Renal pelvis (tissue), 4 donors: ENCODE data around the gene EHD1. TPM values are rescaled to one million over a fixed set of nuclear protein-coding genes. Genes with fewer than 3 reads are reported as not detected.

Experiments used
- DNase-seq: peaks from one replicate; pipeline ENCODE4 v3.0.0-alpha.2; 2013
- polyA plus RNA-seq, 3 donors: library from polyadenylated mRNA; unstranded; fragments of 120-200 nt; gene quantifications; one replicate each; pipeline ENCODE4 v1.2.1, GENCODE V29; 2013; ENCODE audit not compliant: insufficient read length in 3 of 3

EHD1 gene
- polyA plus RNA-seq, 3 donors = 61.6 to 73.4 (median 68.3) TPM

GRCh38 chr11:64913171-64913727, 34.8 kb upstream of the EHD1 start:
- DNase-seq = no peak

DNA sequence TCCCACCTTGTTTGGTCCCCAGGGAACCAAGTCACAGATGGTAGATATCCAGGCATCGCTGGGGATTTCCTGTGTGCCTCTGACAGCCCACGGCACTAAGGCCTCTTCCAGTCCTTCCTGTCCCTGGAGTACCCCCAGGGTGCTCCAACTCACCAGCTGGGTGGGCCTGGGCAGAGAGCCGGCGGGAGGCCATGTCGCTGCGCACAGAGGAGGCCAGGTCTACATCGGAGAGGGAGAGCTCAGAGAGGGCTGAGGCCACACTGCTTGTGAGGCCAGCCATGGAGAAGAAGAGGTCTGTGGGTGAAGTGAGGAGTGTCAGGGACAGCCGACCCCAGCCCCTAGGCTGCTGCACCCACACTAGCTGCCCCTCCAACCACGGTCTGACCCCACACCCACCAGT, 33.3 kb upstream of the EHD1 start:
- no peak for DNase-seq

DNA sequence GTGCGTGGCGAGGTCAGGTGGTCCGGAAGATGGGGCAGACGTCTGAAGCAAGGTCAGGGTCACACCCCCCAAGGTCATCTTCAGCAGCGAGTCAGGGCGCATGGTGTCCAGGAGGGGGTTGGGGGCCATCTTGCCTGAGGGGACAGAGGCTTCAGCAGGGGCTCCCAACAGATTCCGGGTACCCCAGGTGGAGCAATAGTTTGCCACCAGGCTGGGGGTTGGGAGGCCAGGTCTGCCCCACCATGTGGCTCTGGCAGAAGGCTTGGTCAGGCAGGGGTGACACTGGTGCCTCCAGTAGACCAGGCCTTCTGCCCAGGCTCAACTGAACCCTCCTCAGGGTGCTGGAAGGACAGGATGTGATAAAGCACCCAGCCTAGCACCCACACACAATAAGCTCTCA, 32.7 kb upstream of the EHD1 start:
- no peak for DNase-seq

- no peak for DNase-seq
Measured at GRCh38 chr11:64910451-64911093, 32.2 kb upstream of the EHD1 start.

DNA sequence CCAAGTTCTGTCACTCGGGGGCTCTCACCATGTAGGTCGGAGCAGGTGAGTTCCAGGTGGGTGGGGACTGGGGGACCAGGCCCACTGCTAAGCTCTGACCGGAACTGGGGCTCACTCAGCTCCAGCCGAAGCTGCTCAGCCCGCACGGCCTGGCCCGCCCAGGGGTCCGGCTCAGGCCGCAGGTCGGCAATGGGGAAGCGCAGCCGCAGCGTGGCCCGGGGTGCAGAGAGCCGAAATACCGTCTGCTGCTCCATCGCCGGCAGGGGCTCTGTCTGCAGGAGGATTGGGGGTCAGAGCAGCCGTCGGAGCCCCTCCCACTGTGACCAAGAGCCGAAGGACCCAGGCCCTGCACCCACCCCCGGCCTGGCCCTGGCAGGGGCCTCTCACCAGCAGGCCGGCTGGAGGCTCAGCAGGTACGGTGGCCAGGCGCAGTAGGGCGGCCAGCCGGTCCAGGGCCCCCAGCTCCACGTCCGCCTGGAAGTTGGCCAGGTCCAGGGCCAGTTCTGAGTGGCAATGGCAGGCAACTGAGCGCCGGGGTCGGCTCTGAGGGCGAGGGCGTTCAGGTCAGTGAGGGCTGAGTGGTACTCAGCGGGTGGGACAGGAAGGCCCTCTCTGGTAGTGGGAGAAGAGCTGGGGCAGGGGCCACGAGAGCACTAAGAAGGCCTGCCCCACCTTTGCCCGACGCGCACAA, 31.4 kb upstream of the EHD1 start:
- DNase-seq = no peak

- no peak for DNase-seq
Measured at GRCh38 chr11:64908766-64909165, 30.3 kb upstream of the EHD1 start.

GRCh38 chr11:64906314-64906635, 27.9 kb upstream of the EHD1 start:
- no peak for DNase-seq

DNA sequence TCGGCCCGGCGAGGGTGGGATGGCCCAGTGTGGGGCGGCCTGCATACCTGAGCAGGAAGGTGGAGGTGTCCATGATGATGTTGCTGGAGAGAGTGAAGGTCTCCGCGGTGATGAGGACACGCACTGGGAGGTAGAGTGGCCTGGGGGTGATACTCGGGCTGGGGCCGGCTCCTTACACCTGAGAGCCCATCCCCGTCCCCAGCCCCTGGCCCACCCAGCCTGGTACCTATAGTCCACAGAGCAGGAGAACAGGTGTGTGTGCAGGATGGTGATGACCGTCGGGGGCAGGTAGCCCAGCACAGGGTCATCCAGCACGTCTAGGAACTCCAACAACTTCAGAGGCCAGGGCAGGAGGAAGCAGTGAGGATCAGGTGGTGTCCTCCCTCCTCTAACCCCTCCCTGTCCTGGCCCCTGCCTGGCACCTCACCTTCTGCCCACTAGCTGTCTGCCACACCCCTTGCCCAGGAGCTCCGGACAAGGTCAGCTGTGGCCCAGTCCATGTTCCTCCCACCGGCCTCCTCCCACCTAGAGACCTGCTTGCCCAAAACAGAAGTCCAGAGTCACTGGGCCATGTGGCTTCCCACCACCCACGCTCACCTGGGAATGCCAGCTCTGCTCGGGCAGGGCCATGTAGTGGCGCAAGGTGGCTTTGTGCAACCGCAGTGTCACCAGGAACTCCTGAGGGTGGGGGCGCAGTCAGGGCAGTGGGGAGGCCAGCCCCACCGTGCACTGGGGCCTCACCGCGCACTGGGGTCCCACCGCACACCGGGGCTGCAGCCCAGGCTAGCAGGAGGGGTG, 27.3 kb upstream of the EHD1 start:
- no peak for DNase-seq

DNA sequence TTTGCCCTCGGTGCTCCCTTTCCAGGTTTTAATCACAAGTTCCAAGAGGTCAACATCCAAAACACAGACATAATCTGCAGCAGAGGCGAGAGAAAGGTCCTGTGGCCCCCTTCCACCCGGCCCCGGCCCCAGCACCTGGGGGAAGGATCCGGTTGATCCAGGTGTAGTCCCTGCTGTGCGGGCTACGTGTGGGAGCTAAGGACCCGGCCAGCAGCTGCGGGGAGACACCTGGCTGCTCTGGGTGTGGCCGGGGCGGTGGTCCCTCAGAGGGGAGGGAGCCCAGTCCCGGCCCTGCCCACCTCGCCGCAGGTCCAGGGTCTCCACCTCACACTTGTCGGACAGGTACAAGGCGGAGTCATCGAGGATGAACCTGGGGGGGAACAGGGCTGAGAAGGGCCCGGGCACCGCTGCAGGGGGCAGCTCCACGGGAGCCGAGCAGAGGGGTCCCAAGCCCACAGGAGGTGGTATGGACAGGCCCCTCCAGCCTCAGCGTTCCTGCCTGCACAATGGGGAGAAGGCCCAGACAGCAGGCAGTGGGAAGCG, 24.9 kb upstream of the EHD1 start:
- DNase-seq = no peak

- no peak for DNase-seq
Measured at GRCh38 chr11:64902102-64902900, 23.9 kb upstream of the EHD1 start.

DNA sequence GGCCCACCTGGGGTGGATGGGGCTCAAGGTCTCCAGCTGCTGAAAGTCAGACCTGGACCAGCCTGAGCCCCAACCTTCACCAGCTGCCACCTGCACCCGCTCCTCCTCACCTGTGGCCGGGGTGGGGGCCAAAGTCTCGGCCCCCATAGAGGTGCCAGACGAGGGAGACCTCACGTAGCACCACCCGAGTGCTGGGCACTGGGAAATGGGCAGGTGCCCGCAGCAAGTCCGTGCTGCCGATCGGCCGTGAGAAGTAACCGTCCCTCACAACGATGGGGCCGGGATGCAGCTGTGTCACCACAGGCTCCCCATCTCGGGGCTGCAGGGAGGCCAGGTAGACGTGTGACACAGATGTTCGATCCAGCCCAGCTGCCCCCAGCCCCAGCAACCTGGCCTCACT, 22.4 kb upstream of the EHD1 start:
- no peak for DNase-seq

- no peak for DNase-seq
Measured at GRCh38 chr11:64900263-64900678, 21.9 kb upstream of the EHD1 start.

GRCh38 chr11:64898541-64898940, 20.1 kb upstream of the EHD1 start:
- no peak for DNase-seq

- DNase-seq = no peak
Measured at GRCh38 chr11:64898076-64898445, 19.6 kb upstream of the EHD1 start.

DNA sequence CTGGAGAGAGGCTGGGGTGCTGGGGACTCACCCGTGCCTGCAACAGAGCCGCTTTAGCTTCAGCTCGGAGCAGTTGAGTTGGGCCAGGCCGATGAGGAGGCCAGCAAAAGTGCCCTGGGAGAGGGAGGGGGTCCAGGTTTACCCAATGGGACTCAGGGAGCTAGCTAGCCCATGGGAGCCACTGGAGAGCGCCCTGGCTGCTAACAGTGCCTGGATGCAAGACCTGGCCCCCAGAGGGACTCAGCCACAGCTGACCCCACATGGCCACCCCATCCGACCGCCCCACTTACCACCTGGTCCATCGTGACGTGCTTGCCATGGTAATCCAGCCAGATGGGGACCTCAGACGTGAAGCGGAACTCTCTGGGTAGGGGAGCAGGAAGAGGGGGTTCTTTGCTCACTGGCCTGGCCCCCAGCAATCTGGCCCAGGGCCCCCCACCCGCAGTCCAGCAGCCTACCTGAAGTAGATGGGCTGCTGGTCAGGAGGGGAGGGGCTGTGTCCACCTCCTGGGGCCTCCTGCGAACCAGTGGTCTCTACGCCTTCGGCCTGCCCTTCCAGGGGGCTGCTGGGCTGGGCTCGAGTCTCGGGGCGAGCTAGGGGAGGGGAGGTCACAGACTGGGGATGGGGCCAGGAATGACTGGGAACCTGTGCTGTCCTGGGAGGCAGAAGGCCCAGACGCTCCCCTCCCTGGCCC, 19.1 kb upstream of the EHD1 start:
- DNase-seq = no peak

- no peak for DNase-seq
Measured at GRCh38 chr11:64896448-64897022, 18.1 kb upstream of the EHD1 start.

GRCh38 chr11:64894812-64895452, 16.5 kb upstream of the EHD1 start:
- no peak for DNase-seq

GRCh38 chr11:64894070-64894811, 15.8 kb upstream of the EHD1 start:
- no peak for DNase-seq
